ENCODE measurements around the gene SEPTIN8. TPM values are rescaled to one million over a fixed set of nuclear protein-coding genes. Genes with fewer than 3 reads are reported as not detected.

SEPTIN8 gene
- total RNA-seq, 1 donor from 2014 or later, result 30.4 TPM

DNA sequence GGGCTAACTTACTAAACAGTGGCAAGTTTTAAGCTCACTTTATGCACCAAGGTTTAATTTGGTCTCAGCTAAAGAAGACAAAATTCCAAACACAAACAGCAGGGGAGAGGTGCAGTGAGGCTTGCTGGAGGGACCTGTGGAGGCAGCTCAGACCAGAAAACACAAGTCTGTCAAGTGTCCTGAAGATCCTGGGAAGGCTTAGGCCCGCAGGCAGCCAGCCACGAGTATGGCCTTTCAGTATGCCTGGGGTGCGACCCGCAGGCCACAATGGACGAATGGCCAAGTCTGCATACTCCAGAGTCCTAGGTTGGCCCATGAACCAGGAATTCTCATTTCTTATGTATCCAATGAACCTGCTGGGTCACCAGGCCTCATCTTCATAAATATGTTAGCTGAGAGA is 20.5 kb downstream of the SEPTIN8 start:
- intact Hi-C loops (cut with micrococcal nuclease), result no loop called here
- ATAC-seq (no peak), DNase-seq (no peak)

DNA sequence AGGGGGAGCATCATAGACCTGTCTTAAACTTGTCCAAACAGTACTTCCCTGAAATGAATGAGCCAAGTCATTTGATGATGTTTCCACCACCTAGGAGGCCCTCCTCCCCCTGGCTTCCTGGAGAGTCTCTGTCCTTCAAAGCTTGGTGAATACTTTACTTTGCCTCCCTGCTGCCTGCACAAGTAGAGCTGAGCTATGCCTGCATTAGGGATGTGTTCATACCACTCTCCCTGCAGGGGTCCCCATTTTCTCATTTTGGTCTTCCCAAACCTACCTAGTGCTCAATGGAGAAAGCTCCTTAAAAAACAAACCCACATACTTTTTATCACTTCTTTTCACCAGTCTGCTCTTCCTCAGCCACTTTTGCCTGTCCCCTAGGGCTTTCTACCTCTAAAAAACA is 22.1 kb downstream of the SEPTIN8 start:
- DNase-seq (no peak), ATAC-seq (no peak)
- intact Hi-C loops (cut with micrococcal nuclease), result no loop called here

DNA sequence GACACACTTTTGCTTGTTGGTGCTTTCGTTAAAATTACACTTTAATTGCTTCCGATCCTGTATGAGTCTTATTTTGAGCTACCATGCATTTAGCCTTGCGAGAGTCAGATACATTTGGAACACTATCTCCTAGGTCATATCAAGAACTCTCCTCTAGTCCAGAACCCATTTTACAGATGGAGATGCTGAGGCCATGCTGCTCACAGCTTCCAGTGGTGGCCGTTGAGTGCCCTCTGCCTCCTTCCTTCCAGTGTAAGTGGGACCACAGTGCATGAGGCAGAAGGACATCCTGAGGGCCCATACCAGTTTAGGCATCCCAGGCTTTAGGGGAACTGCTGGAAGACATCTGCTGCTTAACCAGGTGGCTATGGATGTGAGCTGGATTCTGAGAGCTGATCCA is 22.9 kb downstream of the SEPTIN8 start:
- DNase-seq, result no peak
- no peak for ATAC-seq
- intact Hi-C loops (cut with micrococcal nuclease), result no loop called here

DNA sequence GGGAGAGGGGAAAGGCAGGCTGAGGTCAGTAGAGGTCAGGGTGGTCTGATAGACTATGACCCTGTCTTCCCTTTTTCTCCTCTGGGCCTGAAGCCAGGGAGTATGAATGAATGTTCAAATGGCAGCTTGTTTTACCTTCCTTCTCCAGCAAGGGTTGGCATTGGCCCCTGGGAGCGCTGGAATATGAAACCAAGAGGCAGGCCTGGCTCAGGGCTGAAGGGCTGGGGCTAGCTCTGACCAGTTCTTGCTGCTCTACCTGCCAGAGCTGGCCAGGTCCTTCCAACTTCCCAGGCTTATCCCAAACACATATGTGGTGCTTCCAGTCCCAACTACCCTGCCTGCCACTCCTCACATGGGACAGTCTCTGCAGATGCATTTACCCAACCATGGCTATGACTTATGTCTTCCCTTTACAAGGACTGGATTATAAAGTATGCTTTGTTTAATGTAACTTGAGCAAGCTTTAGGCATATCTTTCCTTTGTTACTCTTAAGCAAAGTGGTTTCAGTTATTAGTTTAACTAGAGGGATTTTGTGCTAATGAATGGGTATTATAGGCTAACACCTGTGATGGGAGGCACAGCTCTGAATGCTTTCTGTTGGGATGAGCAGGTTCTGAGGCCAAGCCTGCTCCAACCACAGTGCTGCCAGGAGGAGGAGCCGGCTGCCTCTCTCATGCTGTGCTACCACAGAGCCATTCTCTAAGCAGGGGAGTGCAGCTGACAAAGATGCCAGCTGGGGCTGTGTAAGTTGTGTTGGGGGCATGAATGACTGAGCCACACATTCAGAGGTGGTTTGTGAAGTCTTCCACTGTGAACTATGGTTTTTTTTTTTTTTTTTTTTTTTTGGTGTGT is 23.7 kb downstream of the SEPTIN8 start:
- no peak for DNase-seq
- intact Hi-C loops (cut with micrococcal nuclease), result no loop called here
- ATAC-seq, result peak; percentile 34

DNA sequence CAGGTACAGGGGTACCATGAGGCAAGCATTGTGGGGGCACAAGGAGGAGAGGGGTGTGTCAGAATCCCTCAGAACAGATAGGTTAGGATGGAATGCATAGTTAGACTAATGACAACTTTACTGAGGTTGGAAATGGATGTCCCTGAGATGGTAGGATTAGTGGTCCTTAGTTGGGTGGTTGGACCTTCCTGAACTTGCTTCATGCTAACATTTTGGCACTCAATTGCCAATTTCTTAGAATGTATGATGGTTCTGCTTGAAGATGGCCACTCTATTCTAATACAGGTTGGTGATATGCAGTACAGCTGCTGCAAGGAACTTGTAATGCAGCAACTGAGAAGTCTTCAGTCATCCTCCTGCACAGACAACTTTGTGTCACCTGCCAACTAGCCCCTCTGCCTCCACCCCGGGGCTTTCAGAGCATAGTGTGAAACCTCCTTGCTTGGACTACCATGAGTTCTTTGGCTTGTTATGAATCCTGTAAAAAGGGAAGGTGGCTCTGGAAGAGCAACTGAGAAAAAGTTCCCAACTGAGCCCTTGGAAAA is 24.4 kb downstream of the SEPTIN8 start:
- ATAC-seq, result no peak
- intact Hi-C loops (cut with micrococcal nuclease), result no loop called here
- no peak for DNase-seq

DNA sequence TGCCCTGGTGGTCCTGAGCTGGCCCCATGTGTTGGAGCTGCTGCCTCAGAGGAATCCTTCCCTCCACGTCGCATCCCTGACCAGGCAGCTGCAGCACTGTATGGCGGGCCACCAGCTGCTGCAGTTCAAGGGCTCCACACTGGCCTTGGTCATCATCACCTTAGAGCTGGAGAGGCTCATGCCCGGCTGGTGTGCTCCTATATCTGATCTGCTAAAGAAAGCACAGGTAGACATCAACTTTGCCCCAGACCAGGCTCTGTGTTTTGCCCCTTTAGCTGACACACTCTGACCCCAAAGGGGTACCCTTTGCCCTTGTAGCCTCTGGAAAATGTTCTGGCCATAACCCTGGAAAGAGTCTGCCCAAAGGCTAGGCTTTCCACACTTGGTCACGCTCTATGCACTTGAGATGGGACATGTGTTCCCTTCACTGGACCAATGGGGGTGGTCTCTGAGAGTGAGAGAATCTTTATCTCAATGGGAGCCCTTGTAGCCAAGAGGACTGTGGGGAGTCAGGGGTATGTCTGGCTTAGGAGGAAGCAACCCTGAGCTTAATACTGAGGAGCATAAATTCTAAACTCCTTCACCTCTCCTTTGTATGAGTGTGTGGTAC is 25.0 kb downstream of the SEPTIN8 start:
- intact Hi-C loops (cut with micrococcal nuclease), result no loop called here
- DNase-seq, result no peak
- no peak for ATAC-seq

DNA sequence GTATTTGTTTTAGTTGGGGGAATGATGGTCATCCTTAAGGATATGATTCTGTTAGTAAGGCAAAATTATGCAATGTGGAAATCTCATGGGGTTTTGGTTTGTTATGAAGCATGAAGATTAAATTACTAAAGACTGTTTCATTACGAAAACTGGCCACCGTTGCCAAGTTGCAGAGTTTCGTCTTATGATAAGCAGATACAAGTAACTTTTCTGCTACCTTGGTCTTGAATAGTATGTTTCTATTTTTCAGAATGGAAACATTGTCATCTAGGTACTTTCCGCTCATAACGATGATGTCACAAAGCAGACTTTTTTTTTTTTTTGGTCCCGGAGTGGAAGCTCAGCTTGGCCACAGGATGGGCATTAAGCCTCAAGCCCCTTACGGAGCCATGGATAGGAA is 25.6 kb downstream of the SEPTIN8 start:
- intact Hi-C loops (cut with micrococcal nuclease), result no loop called here
- no peak for DNase-seq
- peak; percentile 51 for ATAC-seq

DNA sequence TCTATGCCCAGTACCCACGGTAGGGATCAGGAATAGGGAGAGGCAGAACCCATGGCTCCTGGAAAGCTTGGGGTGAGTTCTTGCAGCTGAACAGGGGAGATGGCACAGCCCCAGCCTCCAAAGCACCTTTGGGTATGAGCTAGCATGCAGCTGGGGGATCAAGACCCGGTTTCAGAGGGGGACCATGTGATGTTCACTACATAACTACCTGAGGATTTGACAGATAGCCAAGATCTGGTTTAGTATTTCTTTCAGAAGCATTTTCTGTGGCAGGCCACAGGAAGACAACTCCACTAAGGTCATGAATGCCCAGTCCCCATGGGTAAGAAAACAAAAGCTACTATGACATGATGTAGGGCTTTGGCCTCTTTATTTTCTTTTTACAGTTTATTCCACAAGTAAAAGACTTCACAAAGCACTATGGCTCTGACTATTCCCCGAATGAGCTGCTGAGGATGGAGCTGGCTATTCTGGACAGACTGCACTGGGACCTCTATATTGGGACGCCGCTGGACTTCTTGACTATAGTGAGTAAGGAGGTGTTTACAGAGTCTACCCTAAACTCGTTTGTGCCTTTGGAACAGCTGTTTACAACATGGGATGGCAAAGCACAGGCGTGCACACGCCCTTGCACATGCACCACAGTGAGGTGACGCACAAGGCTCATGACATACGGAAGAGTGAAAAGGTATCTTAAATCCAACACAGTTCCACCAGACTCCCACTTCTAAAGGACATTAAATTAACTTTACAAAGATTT is 26.4 kb downstream of the SEPTIN8 start:
- no peak for ATAC-seq
- intact Hi-C loops (cut with micrococcal nuclease), result no loop called here

DNA sequence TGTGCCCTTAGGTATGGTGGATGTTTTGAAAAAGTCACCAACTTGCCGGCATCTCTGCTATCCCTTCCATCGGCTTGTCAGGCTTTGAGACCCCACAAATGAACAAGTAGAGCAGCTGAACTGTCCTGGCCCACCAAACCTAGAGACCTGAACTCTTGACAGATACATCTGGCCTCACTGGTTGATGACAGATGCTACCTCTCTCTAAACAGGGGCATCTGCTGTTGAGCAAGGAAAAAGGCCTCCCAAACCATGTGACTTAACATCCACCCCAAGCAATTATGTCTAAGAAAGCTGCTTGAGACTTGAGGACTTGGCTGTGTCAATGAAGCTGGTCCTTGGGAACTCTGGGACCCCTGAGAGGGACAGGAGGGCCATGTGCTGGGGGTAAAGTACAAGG is 27.5 kb downstream of the SEPTIN8 start:
- DNase-seq (no peak), ATAC-seq (no peak)
- intact Hi-C loops (cut with micrococcal nuclease), result no loop called here

More for the DNA sequence above, 26.4 kb downstream of the SEPTIN8 start:
- DNase-seq, result no peak

DNA sequence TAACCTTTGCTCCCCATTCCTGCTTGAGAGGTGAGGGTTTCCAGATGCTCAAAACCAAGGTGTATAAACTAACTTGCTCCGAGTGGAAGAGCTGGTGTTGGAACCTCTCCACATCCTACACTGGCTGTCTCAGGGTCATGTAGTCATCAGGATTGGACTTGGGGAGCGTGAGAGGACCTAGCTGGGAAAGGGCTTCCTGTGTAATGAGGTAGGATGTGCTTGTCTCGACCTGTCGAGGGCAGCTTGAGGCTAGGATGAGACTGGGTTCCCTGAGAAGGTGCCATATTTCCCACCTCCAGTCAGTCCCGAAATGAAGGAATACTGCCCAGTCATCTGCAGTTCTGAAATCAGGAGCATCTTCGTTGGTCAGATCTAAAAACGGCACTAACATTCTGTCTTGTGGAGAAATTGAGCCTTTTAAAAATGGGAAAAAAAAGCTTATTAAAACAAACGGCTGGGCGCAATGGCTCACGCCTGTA is 28.5 kb downstream of the SEPTIN8 start:
- no peak for ATAC-seq

DNA sequence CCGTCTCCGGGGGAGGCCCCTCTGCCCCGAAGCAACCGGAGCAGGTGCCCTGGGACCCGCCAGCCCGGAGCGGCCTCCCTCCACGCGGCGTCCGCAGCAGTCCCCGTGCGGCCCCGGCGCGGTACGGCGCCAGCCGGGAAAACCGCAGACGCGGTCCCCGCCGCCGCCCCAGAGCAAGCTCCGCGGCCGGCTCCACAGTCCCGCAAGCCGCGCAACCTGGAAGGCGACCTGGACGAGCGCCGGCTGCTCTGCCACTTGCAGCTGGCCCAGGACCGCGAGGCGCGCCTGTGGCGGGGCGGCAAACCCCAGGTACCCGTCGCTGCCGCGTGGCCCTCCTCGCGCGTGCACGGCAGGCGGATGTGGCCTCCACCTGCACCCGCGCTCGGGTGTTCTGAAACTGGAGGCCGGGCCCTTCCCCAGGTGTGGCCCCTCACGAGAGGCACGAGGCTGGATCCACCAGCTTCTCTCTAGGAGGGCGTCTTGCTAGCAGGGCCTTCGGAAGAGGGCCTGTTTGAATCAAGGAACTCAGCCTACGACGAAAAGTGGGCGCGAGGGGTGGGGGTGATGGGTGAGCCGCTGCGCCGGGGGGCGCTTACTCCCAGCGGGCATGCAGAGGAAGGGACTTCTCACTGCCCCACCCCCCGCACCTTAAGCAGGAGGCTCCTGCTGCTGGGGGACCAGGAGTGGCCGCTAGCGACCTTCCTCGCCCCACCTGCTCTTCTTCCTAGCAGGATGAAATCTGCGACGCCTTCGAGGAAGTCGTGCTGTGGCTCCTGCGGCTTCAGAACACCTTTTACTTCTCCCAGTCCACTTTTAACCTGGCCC is 29.2 kb downstream of the SEPTIN8 start:
- ATAC-seq (no peak), DNase-seq (no peak)
- intact Hi-C loops (cut with micrococcal nuclease), result no loop called here

More for the DNA sequence above, 28.5 kb downstream of the SEPTIN8 start:
- no peak for DNase-seq
- intact Hi-C loops (cut with micrococcal nuclease), result no loop called here

DNA sequence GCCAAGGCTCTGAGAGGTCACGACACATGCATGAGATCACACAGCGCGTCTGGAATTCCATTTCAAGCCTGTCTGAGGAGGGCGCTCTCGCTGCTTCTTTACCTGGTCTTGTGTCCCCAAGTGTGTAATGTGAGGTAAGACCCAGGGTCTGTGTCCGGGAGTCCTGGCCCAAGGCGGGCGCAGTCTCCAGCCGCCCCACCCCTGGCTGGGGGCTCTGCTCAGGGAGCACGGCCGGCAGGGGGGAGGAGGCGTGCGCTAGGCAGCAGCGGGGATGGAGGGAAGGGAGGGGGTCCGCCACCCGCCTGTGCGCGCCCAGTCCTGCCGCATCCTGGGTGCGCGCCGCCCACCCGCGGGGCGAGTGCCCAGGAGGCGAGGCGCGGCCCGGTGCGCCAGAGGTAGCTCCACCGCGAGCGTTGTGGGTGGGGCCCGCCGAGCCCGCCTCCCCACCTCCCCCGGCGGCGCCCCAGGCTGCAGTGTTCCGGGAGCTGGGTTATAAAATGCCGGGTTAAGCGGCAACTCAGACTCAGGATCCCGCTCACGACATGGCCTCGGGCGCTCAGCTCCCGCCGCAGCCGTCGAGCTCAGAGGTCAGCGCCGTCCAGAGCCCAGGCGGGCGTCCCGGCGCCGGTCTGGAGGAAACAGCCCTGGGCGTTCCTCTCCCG is 30.0 kb downstream of the SEPTIN8 start, which contains the start of gene CCNI2:
Gene CCNI2 (plus strand): TSS at position 473 of the 662 bp plus-strand sequence. CDS start 70 bp downstream, at position 543.
- intact Hi-C loops (cut with micrococcal nuclease), result no loop called here
- DNase-seq (peak; percentile 48), ATAC-seq (peak; percentile 62)

DNA sequence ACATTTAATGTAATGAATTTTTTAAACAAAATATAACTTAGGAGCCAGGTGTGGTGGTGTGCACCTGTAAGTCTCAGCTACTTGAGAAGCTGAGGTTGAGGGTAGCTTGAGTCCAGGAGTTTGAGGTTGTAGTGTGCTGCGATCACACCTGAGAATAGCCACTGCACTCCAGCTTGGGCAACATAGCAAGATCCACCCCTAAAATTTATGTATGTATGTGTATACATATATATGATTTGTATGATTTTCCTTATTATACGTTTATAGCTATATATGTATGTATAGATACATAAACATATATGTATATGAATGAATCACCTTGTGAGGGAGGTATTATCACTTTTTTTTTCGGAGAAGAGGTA is 30.5 kb downstream of the SEPTIN8 start:
- intact Hi-C loops (cut with micrococcal nuclease), result no loop called here
- ATAC-seq (no peak), DNase-seq (no peak)

DNA sequence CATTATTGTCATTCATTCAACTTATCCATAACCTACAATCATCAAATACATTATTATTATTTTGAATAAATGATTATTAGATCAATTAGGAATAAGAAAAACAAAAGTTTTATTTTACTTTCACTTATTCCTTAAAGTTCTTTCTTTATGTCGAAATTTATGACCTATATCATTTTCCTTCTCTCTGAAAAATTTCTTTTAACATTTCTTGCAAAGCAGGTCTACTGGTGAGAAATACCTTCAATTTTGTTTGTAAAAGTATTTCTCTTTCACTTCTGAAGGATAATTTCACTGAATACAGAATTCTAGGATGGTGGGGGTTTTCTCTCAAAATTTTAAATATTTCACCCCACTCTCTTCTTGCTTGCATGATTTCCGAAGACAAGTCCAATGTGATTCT is 32.4 kb downstream of the SEPTIN8 start:
- no peak for ATAC-seq
- intact Hi-C loops (cut with micrococcal nuclease), result no loop called here
- no peak for DNase-seq

DNA sequence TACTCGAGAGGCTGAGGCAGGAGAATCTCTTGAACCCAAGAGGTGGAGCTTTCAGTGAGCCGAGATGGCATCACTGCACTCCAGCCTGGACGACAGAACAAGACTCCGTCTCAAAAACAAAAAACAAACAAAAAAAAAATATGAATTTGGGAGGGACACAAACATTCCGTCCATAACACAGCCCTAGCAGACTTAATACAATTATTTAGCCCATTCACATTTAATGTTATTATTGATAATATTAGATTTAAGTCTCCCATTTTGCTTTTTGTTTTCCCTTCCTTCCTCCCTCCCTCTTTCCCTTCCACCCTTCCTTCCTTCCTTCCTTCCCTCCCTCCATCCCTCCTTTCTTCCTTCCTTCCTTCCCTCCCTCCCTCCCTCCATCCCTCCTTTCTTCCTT is 34.4 kb downstream of the SEPTIN8 start:
- DNase-seq (no peak), ATAC-seq (no peak)
- intact Hi-C loops (cut with micrococcal nuclease), result no loop called here

DNA sequence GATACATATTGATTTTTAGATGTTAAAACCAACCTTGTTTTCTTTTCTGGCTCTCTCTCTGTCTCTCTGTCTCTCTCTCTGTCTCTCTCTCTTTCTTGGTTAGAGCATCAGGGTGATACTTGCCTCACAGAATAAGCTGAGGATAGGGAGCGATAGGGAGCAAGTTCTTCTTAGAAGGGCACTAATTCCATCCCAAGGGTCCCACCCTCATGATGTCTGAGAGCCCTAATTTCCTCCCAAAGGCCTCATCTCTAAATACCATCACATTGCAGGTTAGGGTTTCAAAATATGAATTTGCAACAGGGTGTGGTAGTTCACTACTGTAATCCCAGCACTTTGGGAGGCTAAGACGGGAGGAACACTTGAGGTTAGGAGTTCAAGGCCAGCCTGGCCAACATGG is 34.9 kb downstream of the SEPTIN8 start:
- ATAC-seq, result no peak
- intact Hi-C loops (cut with micrococcal nuclease), result no loop called here
- DNase-seq, result no peak

DNA sequence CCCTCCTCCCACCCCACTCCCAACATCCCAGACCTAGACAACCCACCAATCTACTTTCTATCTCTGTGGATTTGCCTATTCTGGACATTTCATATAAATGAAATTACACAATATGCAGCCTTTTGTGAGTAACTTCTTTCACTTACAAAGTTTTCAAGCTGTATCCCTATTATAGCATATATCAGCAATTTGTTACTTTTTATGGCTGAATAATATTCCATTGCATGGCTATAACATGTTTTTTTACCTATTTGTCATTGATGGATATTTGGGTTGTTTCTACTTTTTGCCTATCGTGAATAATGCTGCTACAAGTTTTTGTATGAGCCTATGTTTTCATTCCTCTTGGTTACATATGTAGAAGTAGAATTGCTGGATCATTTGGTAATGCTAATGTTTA is 37.8 kb downstream of the SEPTIN8 start:
- DNase-seq, result no peak
- ATAC-seq, result no peak
- intact Hi-C loops (cut with micrococcal nuclease), result no loop called here

DNA sequence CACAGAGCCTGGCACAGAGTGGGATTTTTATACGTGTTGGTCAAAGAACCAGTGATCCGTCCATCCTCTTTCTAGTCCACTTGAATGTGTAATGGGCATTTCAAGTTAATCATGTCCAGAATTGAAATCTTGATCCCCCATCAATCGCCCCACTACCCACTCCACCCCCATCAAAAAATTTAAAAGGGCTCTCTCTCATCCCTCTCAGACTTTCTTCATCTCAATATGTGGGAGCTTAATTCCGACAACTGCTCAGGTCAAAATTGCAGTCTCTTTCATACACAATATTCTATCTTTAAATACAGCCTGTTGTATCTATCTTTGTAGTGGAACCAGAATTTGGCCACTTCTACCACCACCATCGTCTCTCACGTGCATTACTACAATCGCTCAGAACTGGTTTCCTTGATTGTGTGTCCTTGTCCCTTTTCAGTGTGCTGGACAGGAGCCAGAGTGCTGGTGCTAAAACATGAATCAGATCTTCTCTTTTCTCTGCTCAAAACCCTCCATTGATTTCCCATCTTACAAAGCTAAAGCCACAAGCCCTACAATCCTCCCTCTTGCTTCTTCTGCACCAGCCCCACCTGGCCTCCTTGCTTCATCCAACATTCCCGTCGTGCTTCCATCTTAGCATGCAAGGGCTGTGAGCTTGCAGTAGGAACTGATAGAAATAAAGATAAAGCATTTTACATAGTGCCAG is 38.9 kb downstream of the SEPTIN8 start:
- ATAC-seq (no peak), DNase-seq (no peak)
- intact Hi-C loops (cut with micrococcal nuclease), result no loop called here

Data from left ventricle myocardium superior (tissue), 1 donor.